MM.1S (cell line): ENCODE measurements around the gene SCGB2B2.

Source experiments
- CTCF ChIP-seq: fragments of 300-600 bp; sonication (generic); IDR thresholded peaks from 2 replicates; pipeline ENCODE4 v1.5.1; 2016; ENCODE audit warnings: antibody characterized with exemption, low read length, mixed read lengths
- EZH2 ChIP-seq: fragments of 300-600 bp; sonication (generic); optimal IDR thresholded peaks from 2 replicates; pipeline ENCODE3; 2017; ENCODE audit warnings: low read depth, mild to moderate bottlenecking, antibody characterized with exemption, low read length, mixed read lengths
- EZH2phosphoT487 ChIP-seq: fragments of 300-600 bp; sonication (generic); IDR thresholded peaks from 2 replicates; pipeline ENCODE4 v1.6.1; 2018; ENCODE audit warnings: antibody characterized with exemption, low read length

GRCh38 chr19:34713262-34713637, 36.3 kb upstream of the SCGB2B2 start:
- TF ChIP-seq CTCF (no peak), EZH2 (no peak), EZH2phosphoT487 (no peak)
